OCI-LY1 (cell line): ENCODE data around the gene PIBF1.

ENCODE experiments used
- EZH2 ChIP-seq: fragments of 200-600 bp; sonication (generic), shearing (Covaris generic); IDR thresholded peaks from 2 replicates; pipeline ENCODE4 v1.8.0; 2017; ENCODE audit warnings: borderline replicate concordance, mixed run types, mild to moderate bottlenecking, antibody characterized with exemption, low read length, moderate library complexity, mixed read lengths
- TF ChIP-seq, protein P1 (sequence below): fragments of 200-600 bp; sonication (generic), shearing (Covaris generic); IDR thresholded peaks from 2 replicates; pipeline ENCODE4 v1.5.1; 2017; ENCODE audit warnings: mild to moderate bottlenecking, antibody characterized with exemption, low read length, moderate library complexity, mixed read lengths

GRCh38 chr13:72820898-72821279, 39.0 kb downstream of the PIBF1 start:
- TF ChIP-seq, protein P1, sequence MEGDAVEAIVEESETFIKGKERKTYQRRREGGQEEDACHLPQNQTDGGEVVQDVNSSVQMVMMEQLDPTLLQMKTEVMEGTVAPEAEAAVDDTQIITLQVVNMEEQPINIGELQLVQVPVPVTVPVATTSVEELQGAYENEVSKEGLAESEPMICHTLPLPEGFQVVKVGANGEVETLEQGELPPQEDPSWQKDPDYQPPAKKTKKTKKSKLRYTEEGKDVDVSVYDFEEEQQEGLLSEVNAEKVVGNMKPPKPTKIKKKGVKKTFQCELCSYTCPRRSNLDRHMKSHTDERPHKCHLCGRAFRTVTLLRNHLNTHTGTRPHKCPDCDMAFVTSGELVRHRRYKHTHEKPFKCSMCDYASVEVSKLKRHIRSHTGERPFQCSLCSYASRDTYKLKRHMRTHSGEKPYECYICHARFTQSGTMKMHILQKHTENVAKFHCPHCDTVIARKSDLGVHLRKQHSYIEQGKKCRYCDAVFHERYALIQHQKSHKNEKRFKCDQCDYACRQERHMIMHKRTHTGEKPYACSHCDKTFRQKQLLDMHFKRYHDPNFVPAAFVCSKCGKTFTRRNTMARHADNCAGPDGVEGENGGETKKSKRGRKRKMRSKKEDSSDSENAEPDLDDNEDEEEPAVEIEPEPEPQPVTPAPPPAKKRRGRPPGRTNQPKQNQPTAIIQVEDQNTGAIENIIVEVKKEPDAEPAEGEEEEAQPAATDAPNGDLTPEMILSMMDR: no peak
- no peak for TF ChIP-seq EZH2
